DND-41 (cell line): Measurements from ENCODE around the gene PKDREJ.

Source experiments
- ATAC-seq: fragments of 200-7000 bp; cut with Tn5 transposase; 3 replicates; pipeline ENCODE4 v1.9.1; 2021; ENCODE audit warnings: low read depth; ENCODE audit not compliant: insufficient read depth
- DNase-seq: peaks from one replicate; pipeline ENCODE4 v3.0.0-alpha.2; 2020
- H2AFZ ChIP-seq: 2 replicates; pipeline ENCODE4 v1.6.0; 2012; ENCODE audit warnings: low read depth, low read length
- H3K27ac ChIP-seq: 2 replicates; pipeline ENCODE4 v1.5.1; 2012; ENCODE audit warnings: low read length, inconsistent platforms
- H3K27me3 ChIP-seq: fragments of 200-600 bp; sonication (generic); 2 replicates; pipeline ENCODE4 v1.6.0; 2012; ENCODE audit warnings: low read length, mild to moderate bottlenecking, inconsistent platforms; ENCODE audit not compliant: insufficient read depth, poor library complexity
- H3K36me3 ChIP-seq: 2 replicates; pipeline ENCODE4 v1.5.1; 2012; ENCODE audit warnings: low read length, inconsistent platforms; ENCODE audit not compliant: insufficient read depth
- H3K4me1 ChIP-seq: 2 replicates; pipeline ENCODE4 v1.5.1; 2012; ENCODE audit warnings: mild to moderate bottlenecking, low read length; ENCODE audit not compliant: insufficient read depth
- H3K4me2 ChIP-seq: 2 replicates; pipeline ENCODE4 v1.6.0; 2012; ENCODE audit warnings: mild to moderate bottlenecking, moderate library complexity, low read length, inconsistent platforms; ENCODE audit not compliant: insufficient read depth
- H3K4me3 ChIP-seq, 2 experiments: fragments of 200-600 bp in 1 of 2; shearing (Covaris generic) in 1 of 2; 2 replicates each; pipeline ENCODE4 v1.5.1; 2012 to 2016; ENCODE audit warnings: inconsistent platforms in 2 of 2, low read length in 2 of 2, mild to moderate bottlenecking in 2 of 2, low read depth in 1 of 2, moderate library complexity in 1 of 2
- H3K79me2 ChIP-seq: 2 replicates; pipeline ENCODE4 v1.6.0; 2012; ENCODE audit warnings: low read length, inconsistent platforms; ENCODE audit not compliant: insufficient read depth
- H3K9ac ChIP-seq: 2 replicates; pipeline ENCODE4 v1.6.0; 2012; ENCODE audit warnings: low read depth, mild to moderate bottlenecking, inconsistent platforms, low read length, moderate library complexity
- H3K9me3 ChIP-seq: 2 replicates; pipeline ENCODE4 v1.5.1; 2012; ENCODE audit warnings: low read length, moderate library complexity, mild to moderate bottlenecking, inconsistent platforms; ENCODE audit not compliant: insufficient read depth, severe bottlenecking
- H4K20me1 ChIP-seq: 2 replicates; pipeline ENCODE4 v1.6.0; 2012; ENCODE audit warnings: low read length; ENCODE audit not compliant: insufficient read depth
- CTCF ChIP-seq: IDR thresholded peaks from 2 replicates; pipeline ENCODE4 v1.5.1; 2012; ENCODE audit warnings: borderline replicate concordance, low read length, moderate library complexity, mild to moderate bottlenecking; ENCODE audit not compliant: poor library complexity, severe bottlenecking; ENCODE audit errors: extremely low read depth
- EZH2 ChIP-seq: IDR thresholded peaks from 3 replicates; pipeline ENCODE4 v1.6.1; 2012; ENCODE audit warnings: borderline replicate concordance, low read depth, mild to moderate bottlenecking, moderate library complexity, low read length, inconsistent platforms; ENCODE audit not compliant: severe bottlenecking

The PKDREJ gene

GRCh38 chr22:46295277-46295971 lies 32.3 kb upstream of the PKDREJ start:
- DNase-seq, result no peak
- Histone ChIP-seq H4K20me1 (peaks cover 13% of the 10 kb centered on the region), H3K9ac (peak overlapping the region; percentile 93), H3K27ac (peak overlapping the region; percentile 94), H3K4me1 (peaks cover 43% of the 10 kb centered on the region), H3K36me3 (peaks cover 55% of the 10 kb centered on the region), H3K79me2 (peaks cover 47% of the 10 kb centered on the region), H3K27me3 (no peaks in the 10 kb centered on the region), H3K9me3 (no peaks in the 10 kb centered on the region), H3K4me2 (peak overlapping the region; percentile 85), H2AFZ (peak overlapping the region; percentile 84), H3K4me3 (peak overlapping the region; percentile 46 to 93; a peak in 3 of 4 replicates)
- ATAC-seq, result no peak
- no peak for TF ChIP-seq CTCF
- no peak for TF ChIP-seq EZH2

- Histone ChIP-seq H3K4me2 (0 out of 2 replicates have a peak overlapping the region, but pooled peaks have one; percentile 85), H3K27me3 (no peaks in the 10 kb centered on the region), H2AFZ (no peak overlapping the region), H3K9ac (no peak overlapping the region), H3K79me2 (peaks cover 41% of the 10 kb centered on the region), H3K27ac (peak overlapping the region; percentile 94; the same call in 1 of the 2 replicates), H3K9me3 (no peaks in the 10 kb centered on the region), H4K20me1 (peaks cover 9% of the 10 kb centered on the region; the same call in 1 of the 2 replicates), H3K4me1 (peaks cover 36% of the 10 kb centered on the region), H3K4me3 (no peak overlapping the region), H3K36me3 (peaks cover 55% of the 10 kb centered on the region)
- ATAC-seq, result no peak
- no peak for TF ChIP-seq CTCF
- TF ChIP-seq EZH2, result no peak
- no peak for DNase-seq
These were observed 31.6 kb upstream of the PKDREJ start for GRCh38 chr22:46294784-46295183.

- no peaks in the 10 kb centered on the region for H3K27me3 ChIP-seq
- H3K4me1 ChIP-seq, result peaks cover 27% of the 10 kb centered on the region
- peaks cover 4% of the 10 kb centered on the region; the same call in 1 of the 2 replicates for H4K20me1 ChIP-seq
- peak; percentile 65 for DNase-seq
- H3K79me2 ChIP-seq, result peaks cover 31% of the 10 kb centered on the region
- ATAC-seq, result 0 out of 3 replicates have a peak, but pooled peaks have one; percentile 9
- H2AFZ ChIP-seq, result no peak overlapping the region
- 0 out of 2 replicates have a peak overlapping the region, but pooled peaks have one; percentile 22 for H3K27ac ChIP-seq
- H3K4me2 ChIP-seq, result no peak overlapping the region
- H3K9ac ChIP-seq, result no peak overlapping the region
- no peak overlapping the region for H3K4me3 ChIP-seq
- peaks cover 49% of the 10 kb centered on the region for H3K36me3 ChIP-seq
- TF ChIP-seq CTCF (no peak), EZH2 (no peak)
- H3K9me3 ChIP-seq, result no peaks in the 10 kb centered on the region
These were observed 30.6 kb upstream of the PKDREJ start for GRCh38 chr22:46293577-46294260.
